ENCODE data around the gene ISYNA1.

The ISYNA1 gene

GRCh38 chr19:18392417-18392816, 45.5 kb downstream of the ISYNA1 start:
- no peak for DNase-seq (ENCODE audit: low spot score)

- no peak for DNase-seq (ENCODE audit: low spot score)
These were observed 46.3 kb downstream of the ISYNA1 start for GRCh38 chr19:18391509-18392075.

GRCh38 chr19:18390065-18390907, 47.6 kb downstream of the ISYNA1 start:
- DNase-seq (ENCODE audit: low spot score), result no peak

GRCh38 chr19:18389726-18390064, 48.2 kb downstream of the ISYNA1 start:
- DNase-seq (ENCODE audit: low spot score), result no peak

GRCh38 chr19:18388960-18389725, 48.8 kb downstream of the ISYNA1 start:
- DNase-seq (ENCODE audit: low spot score), result no peak

GRCh38 chr19:18388100-18388959, 49.6 kb downstream of the ISYNA1 start:
- DNase-seq (ENCODE audit: low spot score), result peak; percentile 98

GRCh38 chr19:18386543-18387271, 51.2 kb downstream of the ISYNA1 start:
- peak; percentile 33 for DNase-seq (ENCODE audit: low spot score)

GRCh38 chr19:18385675-18386542, 52.0 kb downstream of the ISYNA1 start, which contains the start of gene GDF15:
TSS of gene GDF15 (plus strand) at chr19:18386158. CDS start at chr19:18386190, 32 bp downstream.
- DNase-seq (ENCODE audit: low spot score), result peak; percentile 67

- no peak for DNase-seq (ENCODE audit: low spot score)
These were observed 52.6 kb downstream of the ISYNA1 start for GRCh38 chr19:18385359-18385674.

GRCh38 chr19:18384775-18385174, 53.2 kb downstream of the ISYNA1 start:
- DNase-seq (ENCODE audit: low spot score), result no peak

Measured in D341Med (cell line).